T follicular helper cell (primary cell): ENCODE results near the gene EFHC1.
"Not testable (repeated sequence)": the region's sequence is repeated elsewhere in the genome, so short reads cannot be mapped to it uniquely, and the experiment has no call there.

Experiments
- DNase-seq: peaks from one replicate; pipeline ENCODE4 v3.0.0-alpha.2; 2020; ENCODE audit warnings: low read depth

Gene EFHC1

GRCh38 chr6:52435345-52435744 is 15.2 kb downstream of the EFHC1 start:
- no peak for DNase-seq

GRCh38 chr6:52438926-52439325 is 18.8 kb downstream of the EFHC1 start:
- no peak for DNase-seq

- DNase-seq, result no peak
These were observed 34.4 kb downstream of the EFHC1 start for GRCh38 chr6:52454556-52454955.

GRCh38 chr6:52457096-52457495 is 37.0 kb downstream of the EFHC1 start:
- DNase-seq, result no peak

- DNase-seq, result not testable (repeated sequence)
These were observed 41.1 kb downstream of the EFHC1 start for GRCh38 chr6:52461194-52461593.

- DNase-seq, result no peak
These were observed 54.0 kb downstream of the EFHC1 start for GRCh38 chr6:52474173-52474572.

GRCh38 chr6:52475307-52475706 is 55.2 kb downstream of the EFHC1 start:
- DNase-seq, result no peak

- DNase-seq, result no peak
These were observed 62.9 kb downstream of the EFHC1 start for GRCh38 chr6:52482903-52483670.

GRCh38 chr6:52483671-52484003 is 63.5 kb downstream of the EFHC1 start:
- no peak for DNase-seq

GRCh38 chr6:52489881-52490280 is 69.7 kb downstream of the EFHC1 start:
- DNase-seq, result no peak

- DNase-seq, result no peak
These were observed 71.3 kb downstream of the EFHC1 start for GRCh38 chr6:52491203-52492069.

GRCh38 chr6:52493669-52494068 is 73.5 kb downstream of the EFHC1 start:
- no peak for DNase-seq

GRCh38 chr6:52494298-52495072 is 74.3 kb downstream of the EFHC1 start:
- DNase-seq, result no peak

GRCh38 chr6:52495922-52496321 is 75.8 kb downstream of the EFHC1 start:
- DNase-seq, result no peak

- DNase-seq, result no peak
These were observed 76.5 kb downstream of the EFHC1 start for GRCh38 chr6:52496631-52497030.

- no peak for DNase-seq
These were observed 77.7 kb downstream of the EFHC1 start for GRCh38 chr6:52497652-52498408.

- DNase-seq, result no peak
These were observed 78.4 kb downstream of the EFHC1 start for GRCh38 chr6:52498538-52499017.

GRCh38 chr6:52499026-52499425 is 78.9 kb downstream of the EFHC1 start:
- DNase-seq, result no peak

- DNase-seq, result no peak
These were observed 79.6 kb downstream of the EFHC1 start for GRCh38 chr6:52499681-52500236.

GRCh38 chr6:52500238-52501129 is 80.3 kb downstream of the EFHC1 start:
- DNase-seq, result no peak
